ENCODE results near the gene MOB3A. TPM values are rescaled to one million over a fixed set of nuclear protein-coding genes. Genes with fewer than 3 reads are reported as not detected.
A peak's percentile ranks its signal among the peaks of the same experiment; 100 is the strongest.

Gene MOB3A
- total and polyA plus RNA-seq, 9 of the 15 experiments (the other 6 are each of a cell fraction or from before 2014, with no cell fraction given), result 1.1 to 24.1 (median 6.0) TPM

DNA sequence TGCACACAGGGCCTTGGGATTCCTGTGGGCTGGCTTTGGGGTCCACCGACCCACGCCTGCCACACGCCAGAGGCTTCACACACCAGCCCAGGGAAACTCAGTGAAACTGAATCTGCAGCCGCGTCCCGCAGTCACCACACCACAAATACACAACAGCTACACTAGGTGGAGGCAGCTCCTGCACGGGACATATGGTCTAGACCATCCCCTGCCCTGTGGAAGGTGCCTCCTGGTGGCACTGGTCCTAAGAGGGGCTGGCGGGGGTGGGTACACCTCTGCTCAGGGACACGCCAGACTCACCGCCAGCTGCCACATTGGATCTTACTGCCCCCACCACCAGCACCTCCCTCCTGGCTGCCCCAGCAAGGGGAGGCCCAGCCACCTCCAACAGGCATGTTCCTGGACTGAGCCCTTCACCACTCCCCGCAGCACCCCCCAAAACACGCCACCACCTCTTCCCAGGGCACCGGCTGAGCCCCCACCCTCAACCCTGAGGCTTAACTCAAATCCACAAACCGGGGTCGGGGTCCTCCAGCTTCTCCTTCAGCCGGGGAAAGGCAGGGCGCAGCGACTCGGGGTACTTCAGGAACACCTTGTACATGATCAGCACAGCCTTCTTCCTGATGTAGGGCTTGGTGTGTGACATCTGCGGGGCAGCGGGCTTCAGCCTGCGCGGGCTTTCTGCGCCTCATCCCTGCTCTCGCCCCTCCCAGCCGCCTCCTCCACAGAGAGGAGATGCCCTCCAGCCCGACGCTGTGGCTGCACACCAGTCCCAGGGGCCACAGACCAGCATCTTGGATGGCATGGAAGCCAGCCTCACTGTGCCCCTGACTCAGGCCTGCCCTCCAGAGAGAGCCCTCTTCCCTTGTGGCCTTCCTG lies 34.0 kb upstream of the MOB3A start:
- TF ChIP-seq CTCF (IDR thresholded peaks at IDR 0.05 in 2 of 3, conservative IDR thresholded peaks at IDR 0.05 in 1 of 3; ENCODE audit: insufficient read depth in 2 of 3, low read depth in 1 of 3, low read length in 3 of 3) (no peak), RBFOX2 (IDR thresholded peaks at IDR 0.05; ENCODE audit: low read depth, low read length) (0 out of 2 replicates have a peak, but pooled peaks have one; percentile 18), RBM22 (IDR thresholded peaks at IDR 0.05; ENCODE audit: low read depth, low read length, poor library complexity, severe bottlenecking) (peak; percentile 16), POLR2G (IDR thresholded peaks at IDR 0.05; ENCODE audit: low read depth, low read length) (peak; percentile 13; the same call in 1 of the 2 replicates)
- in situ Hi-C loops (cut with MboI) (no loop called here), intact Hi-C loops (cut with micrococcal nuclease) (no loop called here)
- Histone ChIP-seq H3K79me2 (ENCODE audit: control insufficient read depth, insufficient read depth, low read length) (no peaks in the 10 kb centered on the region; the same call in 1 of the 3 replicates), H3K27me3 (ENCODE audit: control insufficient read depth in 2 of 2, insufficient read depth in 2 of 2, low read length in 2 of 2) (no peaks in the 10 kb centered on the region), H3K9ac (ENCODE audit: insufficient read depth in 1 of 2, low read depth in 2 of 2, low read length in 2 of 2) (peak overlapping the region in 1 of 2 experiments; percentile 74; a peak in 2 of 4 replicates), H4K20me1 (replicated peaks; ENCODE audit: control insufficient read depth, insufficient read depth, low read length) (no peaks in the 10 kb centered on the region), H3K27ac (ENCODE audit: extremely low read depth, low read depth, low read length) (no peak overlapping the region), H3K4me1 (replicated peaks in 1 of 2; ENCODE audit: control insufficient read depth in 2 of 2, insufficient read depth in 2 of 2, low read length in 2 of 2) (peaks cover 0 to 11% of the 10 kb centered on the region in 2 experiments; a peak in 1 of 5 replicates), H3K4me3 (no peak overlapping the region), H3K4me2 (ENCODE audit: insufficient read depth, low read length) (no peak overlapping the region), H3K9me3 (replicated peaks; ENCODE audit: control insufficient read depth, insufficient read depth, low read depth, low read length) (no peaks in the 10 kb centered on the region), H2AFZ (ENCODE audit: low read depth, low read length) (no peak overlapping the region), H3K36me3 (ENCODE audit: control insufficient read depth, insufficient read depth, low read length) (peaks cover 77% of the 10 kb centered on the region; the same call in 2 of the 3 replicates), H3K9me1 (ENCODE audit: control insufficient read depth, insufficient read depth, low read length) (no peaks in the 10 kb centered on the region)
- DNase-seq (ENCODE audit: extremely low read depth in 1 of 4, low spot score in 3 of 4) (no peak), FAIRE-seq (no peak), ATAC-seq (no peak)
- CTCF ChIA-PET (ENCODE audit: low intra/inter-chr PET ratio), result no interaction called here
- WGBS (ENCODE audit: insufficient coverage, low coverage, missing lambda C conversion rate), result 97% methylated on average over 18 of the region's 28 CpGs
- BruUV-seq (replicated peaks), result no TSS peak
- POLR2A ChIA-PET, result interaction anchor here (0.5 to 1.1 kb wide), 2 partner anchors 37 to 199 kb away, joined by 3 read pairs; no protein-coding TSS in a partner anchor

Measured in K562 (cell line).